Fibroblast of mammary gland (primary cell): ENCODE measurements around the gene HBS1L.

Source experiments
- DNase-seq: peaks from one replicate; pipeline ENCODE4 v3.0.0-alpha.2; 2010; ENCODE audit warnings: low read depth
- H3K4me3 ChIP-seq: 2 replicates; pipeline ENCODE4 v1.5.1; 2011; ENCODE audit warnings: low read depth, mild to moderate bottlenecking, low read length, moderate library complexity; ENCODE audit not compliant: control insufficient read depth
- CTCF ChIP-seq: conservative IDR thresholded peaks from 2 replicates; pipeline ENCODE4 v1.5.1; 2011; ENCODE audit warnings: low read depth, low read length, inconsistent platforms; ENCODE audit not compliant: control insufficient read depth, insufficient read depth

HBS1L gene

GRCh38 chr6:135046912-135047311, 7.7 kb downstream of the HBS1L start:
- DNase-seq: no peak
- no peak overlapping the region for H3K4me3 ChIP-seq
- TF ChIP-seq CTCF: no peak

DNA sequence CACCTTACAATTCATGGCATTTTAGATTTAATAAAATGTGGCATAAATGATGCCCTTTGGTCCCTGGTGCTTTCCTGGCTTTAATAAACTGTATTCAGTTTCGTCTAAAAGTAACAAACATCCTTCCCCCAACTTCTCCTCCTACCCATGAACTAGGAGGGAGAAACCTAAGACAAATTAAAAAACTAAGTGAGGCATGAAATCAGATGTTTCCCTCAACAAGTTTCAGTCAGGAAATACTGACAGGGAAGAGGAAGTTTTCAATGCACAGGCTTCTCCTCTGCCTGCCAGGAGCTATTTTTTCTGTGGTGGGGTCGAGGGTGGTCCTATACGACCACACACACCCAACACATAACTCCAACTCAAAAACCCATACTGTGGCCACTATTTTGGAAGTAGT, 10.0 kb downstream of the HBS1L start:
- H3K4me3 ChIP-seq: no peak overlapping the region
- no peak for DNase-seq
- no peak for TF ChIP-seq CTCF

DNA sequence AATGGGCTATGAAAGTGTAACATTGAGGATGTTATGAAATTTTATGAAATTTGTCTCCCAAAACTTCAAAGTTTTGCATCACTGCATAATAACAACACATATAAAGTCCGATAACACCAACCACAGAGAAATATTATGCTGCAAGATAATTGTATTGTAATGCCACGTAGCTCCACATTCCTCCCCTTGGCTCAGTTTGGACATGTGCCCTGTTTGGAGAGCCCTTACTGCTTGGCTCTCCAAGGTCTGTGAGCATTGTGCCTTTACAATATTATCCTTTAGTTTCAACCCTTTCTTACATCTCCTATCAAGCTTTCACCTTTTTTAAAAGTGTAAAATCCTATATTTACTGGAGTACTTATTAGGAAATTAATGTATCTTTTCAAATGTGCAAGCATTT, 10.8 kb downstream of the HBS1L start:
- no peak for DNase-seq
- no peak for TF ChIP-seq CTCF
- no peak overlapping the region for H3K4me3 ChIP-seq

DNA sequence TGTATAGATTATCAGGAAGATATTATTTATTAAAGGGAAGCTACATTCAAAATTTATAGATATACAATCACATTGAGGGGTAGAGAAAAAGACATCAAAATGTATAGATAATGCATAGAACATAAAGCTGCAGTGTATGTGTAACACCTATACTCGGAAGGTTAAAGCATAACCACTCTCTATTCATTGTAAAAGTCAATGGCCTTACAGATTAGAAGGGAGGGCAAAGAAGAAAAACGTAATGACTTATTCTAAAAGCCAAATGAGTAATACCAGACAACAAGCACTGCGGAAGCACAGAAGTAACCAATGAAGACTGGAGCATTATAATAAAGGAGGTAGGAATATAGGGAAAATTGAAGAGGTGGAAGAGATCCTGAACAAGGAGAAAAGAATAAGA, 11.3 kb downstream of the HBS1L start:
- DNase-seq: no peak
- no peak overlapping the region for H3K4me3 ChIP-seq
- TF ChIP-seq CTCF: no peak

- H3K4me3 ChIP-seq: no peak overlapping the region
- no peak for TF ChIP-seq CTCF
- DNase-seq: no peak
These were observed 16.3 kb downstream of the HBS1L start for GRCh38 chr6:135038335-135038734.

DNA sequence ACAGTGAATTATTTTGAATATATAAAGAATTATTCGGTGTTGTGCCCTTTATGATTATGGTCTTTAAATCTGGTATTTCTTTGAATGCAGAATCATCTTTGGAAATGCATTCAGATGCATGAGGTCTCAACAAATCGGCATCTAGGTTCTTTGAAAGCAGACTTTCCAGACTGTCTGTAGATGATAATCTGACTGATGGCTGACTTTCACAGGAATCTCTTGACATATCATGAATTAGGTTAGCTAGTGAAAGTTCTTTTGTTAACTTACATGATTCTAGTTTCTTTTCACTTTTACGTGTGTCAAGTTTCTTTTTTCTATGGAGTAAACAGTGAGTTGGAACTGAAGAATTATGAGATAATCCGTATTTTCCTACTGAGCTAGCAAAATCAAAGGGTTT, 17.1 kb downstream of the HBS1L start:
- DNase-seq: no peak
- no peak overlapping the region for H3K4me3 ChIP-seq
- TF ChIP-seq CTCF: no peak

DNA sequence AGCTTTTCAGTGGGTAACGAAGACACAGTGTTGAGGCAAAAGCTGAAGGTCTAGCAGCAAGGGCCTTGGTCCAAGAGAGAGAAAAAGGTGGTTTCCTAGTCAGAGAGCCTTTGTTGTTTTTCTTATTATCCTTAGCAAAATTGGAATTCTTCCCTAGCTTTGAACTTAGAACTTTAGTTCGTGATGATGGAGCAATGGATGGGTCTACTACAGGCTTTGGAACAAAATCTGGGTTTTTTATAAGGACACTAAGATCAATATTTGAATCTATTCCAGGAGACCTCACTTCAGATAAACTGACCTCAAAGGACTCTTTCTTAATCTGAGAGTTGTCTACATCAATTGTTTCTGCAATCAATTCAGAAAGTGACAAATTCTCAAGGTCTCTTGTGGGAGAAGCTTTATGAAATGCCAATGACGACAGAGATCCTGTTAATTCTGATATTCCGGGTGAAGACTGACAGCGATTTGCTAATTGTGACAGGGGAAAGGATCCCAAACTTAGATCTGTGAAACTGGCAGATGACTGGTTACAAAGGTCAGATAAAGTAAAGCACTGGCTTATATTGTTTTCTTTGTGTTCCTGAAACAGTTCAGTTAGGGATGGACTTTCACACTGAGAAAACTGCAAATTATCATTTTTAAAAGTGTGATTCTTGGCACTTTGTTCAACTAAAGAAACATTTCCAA, 17.7 kb downstream of the HBS1L start:
- TF ChIP-seq CTCF: no peak
- H3K4me3 ChIP-seq: no peak overlapping the region
- DNase-seq: no peak
